AG04450 (cell line): ENCODE results near the gene RELA. TPM values are rescaled to one million over a fixed set of nuclear protein-coding genes. Genes with fewer than 3 reads are reported as not detected.

ENCODE experiments used
- CTCF ChIA-PET: fragments of 300-600, 350-600 bp; formaldehyde crosslinking; extraction: SDS; loops from one replicate; lab custom pipeline; 2022; ENCODE audit warnings: antibody characterized with exemption, inconsistent platforms; lab: Charles Lee
- POLR2A ChIA-PET: fragments of 350-600 bp; formaldehyde crosslinking; extraction: SDS; loops from one replicate; lab custom pipeline; 2021; ENCODE audit warnings: antibody characterized with exemption, inconsistent platforms; lab: Yijun Ruan, JAX
- DNase-seq: peaks from one replicate; pipeline ENCODE4 v3.0.0-alpha.2; 2011; ENCODE audit warnings: low read depth, low spot score
- H3K27ac ChIP-seq: one replicate; pipeline ENCODE4 v1.5.1; 2012; ENCODE audit warnings: low read depth, low read length, control low read depth
- H3K27me3 ChIP-seq: one replicate; pipeline ENCODE4 v1.6.0; 2012; ENCODE audit warnings: low read length; ENCODE audit not compliant: control insufficient read depth, insufficient read depth
- H3K4me3 ChIP-seq: 2 replicates; pipeline ENCODE4 v1.5.1; 2011; ENCODE audit warnings: mild to moderate bottlenecking, low read depth, low read length, control low read depth
- H3K9me3 ChIP-seq: 2 replicates; pipeline ENCODE4 v1.5.1; 2012; ENCODE audit warnings: low read length; ENCODE audit not compliant: control insufficient read depth, insufficient read depth
- polyA plus RNA-seq: library from polyadenylated mRNA; depleted of rRNA; stranded (reverse); fragments of >200 nt; gene quantifications from 2 replicates; pipeline ENCODE4 v1.2.3, GENCODE V29; 2011
- TF ChIP-seq, protein P1 (sequence below): IDR thresholded peaks from 2 replicates; pipeline ENCODE4 v1.5.1; 2011; ENCODE audit warnings: low read depth, low read length, control low read depth, inconsistent platforms

The RELA gene
- polyA plus RNA-seq, 1 experiment, result 23.4 TPM

- CTCF ChIA-PET, result interaction anchor here (0.9 to 1.2 kb wide), 2 partner anchors 11 to 12 kb away, joined by 3 read pairs; no protein-coding TSS in a partner anchor
- no peak overlapping the region for H3K4me3 ChIP-seq
- TF ChIP-seq, protein P1, sequence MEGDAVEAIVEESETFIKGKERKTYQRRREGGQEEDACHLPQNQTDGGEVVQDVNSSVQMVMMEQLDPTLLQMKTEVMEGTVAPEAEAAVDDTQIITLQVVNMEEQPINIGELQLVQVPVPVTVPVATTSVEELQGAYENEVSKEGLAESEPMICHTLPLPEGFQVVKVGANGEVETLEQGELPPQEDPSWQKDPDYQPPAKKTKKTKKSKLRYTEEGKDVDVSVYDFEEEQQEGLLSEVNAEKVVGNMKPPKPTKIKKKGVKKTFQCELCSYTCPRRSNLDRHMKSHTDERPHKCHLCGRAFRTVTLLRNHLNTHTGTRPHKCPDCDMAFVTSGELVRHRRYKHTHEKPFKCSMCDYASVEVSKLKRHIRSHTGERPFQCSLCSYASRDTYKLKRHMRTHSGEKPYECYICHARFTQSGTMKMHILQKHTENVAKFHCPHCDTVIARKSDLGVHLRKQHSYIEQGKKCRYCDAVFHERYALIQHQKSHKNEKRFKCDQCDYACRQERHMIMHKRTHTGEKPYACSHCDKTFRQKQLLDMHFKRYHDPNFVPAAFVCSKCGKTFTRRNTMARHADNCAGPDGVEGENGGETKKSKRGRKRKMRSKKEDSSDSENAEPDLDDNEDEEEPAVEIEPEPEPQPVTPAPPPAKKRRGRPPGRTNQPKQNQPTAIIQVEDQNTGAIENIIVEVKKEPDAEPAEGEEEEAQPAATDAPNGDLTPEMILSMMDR, result peak; percentile 45
- POLR2A ChIA-PET, result no interaction called here
- DNase-seq, result no peak
- no peaks in the 10 kb centered on the region for H3K27me3 ChIP-seq
- no peaks in the 10 kb centered on the region; the same call in 1 of the 2 replicates for H3K9me3 ChIP-seq
- H3K27ac ChIP-seq, result no peak overlapping the region
These were observed 36.9 kb downstream of the RELA start for GRCh38 chr11:65625628-65626342.

DNA sequence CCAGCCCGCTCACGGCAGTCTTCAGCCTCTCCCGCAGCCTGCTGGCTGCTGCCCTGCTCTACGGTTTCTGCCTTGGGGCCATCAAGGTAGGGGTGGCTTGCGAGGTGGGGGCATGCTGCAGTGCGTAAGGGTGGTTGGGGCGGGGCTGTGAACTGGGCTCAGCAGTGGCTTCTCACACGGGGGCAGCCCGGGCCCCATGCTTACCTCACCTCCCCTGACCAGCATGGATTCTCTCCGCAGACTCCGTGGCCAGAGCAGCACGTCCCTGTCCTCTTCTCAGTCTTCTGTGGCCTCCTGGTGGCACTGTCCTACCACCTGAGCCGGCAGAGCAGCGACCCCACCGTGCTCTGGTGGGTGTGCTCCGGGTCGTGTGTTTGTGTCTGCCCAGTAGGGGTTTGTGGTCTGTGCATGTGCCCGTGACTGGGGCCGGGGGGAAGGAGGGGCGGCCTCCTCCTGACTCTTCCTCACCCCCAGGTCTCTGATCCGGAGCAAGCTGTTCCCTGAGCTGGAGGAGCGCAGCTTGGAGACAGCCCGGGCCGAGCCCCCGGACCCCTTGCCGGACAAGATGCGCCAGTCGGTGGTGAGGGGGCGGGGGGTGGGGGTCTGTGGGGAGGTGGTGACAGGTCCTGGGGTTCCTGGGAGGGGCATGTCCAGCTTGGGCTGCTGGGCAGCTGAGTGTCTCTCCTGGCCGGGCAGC is 37.6 kb downstream of the RELA start:
- POLR2A ChIA-PET, result no interaction called here
- H3K27ac ChIP-seq, result no peak overlapping the region
- TF ChIP-seq, protein P1, result no peak
- no peak overlapping the region for H3K4me3 ChIP-seq
- no peak for DNase-seq
- CTCF ChIA-PET, result interaction anchor here (0.9 kb wide), 1 partner anchor 12 kb away, joined by 3 read pairs; no protein-coding TSS in a partner anchor
- no peaks in the 10 kb centered on the region for H3K27me3 ChIP-seq
- H3K9me3 ChIP-seq, result no peaks in the 10 kb centered on the region; the same call in 1 of the 2 replicates

DNA sequence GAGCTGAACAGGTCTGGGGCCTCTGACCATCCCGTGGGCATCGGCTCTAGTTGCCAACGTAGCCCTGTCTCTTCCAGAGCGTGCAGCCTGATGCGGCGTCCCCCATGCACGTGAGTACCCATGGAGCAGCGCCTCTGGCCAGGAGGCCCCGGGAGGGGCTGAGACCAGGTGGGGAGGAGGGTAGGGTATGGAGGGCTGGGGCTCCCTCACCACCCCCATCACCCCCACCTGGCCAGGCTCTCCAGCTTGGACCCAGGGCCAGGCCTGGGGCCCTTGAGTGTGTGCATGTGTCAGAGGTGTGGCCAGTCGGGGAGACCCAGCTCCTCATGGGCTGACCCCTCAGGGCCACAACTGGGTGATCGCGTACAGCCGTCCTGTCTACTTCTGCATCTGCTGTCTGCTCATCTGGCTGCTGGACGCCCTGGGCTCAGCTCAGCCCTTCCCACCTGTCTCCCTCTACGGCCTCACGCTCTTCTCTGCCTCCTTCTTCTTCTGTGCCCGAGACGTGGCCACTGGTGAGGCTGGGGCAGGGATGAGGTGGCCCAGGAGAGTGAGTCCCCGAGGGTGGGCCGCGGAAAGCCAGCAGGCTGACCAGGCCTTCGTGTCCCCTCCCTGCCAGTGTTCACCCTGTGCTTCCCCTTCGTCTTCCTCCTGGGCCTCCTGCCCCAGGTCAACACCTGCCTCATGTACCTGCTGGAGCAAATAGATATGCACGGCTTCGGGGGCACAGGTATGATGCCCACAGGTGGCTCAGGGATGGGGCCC is 38.7 kb downstream of the RELA start:
- CTCF ChIA-PET, result no interaction called here
- H3K9me3 ChIP-seq, result no peaks in the 10 kb centered on the region; the same call in 1 of the 2 replicates
- no peak overlapping the region for H3K27ac ChIP-seq
- TF ChIP-seq, protein P1, result no peak
- no peak for DNase-seq
- POLR2A ChIA-PET, result no interaction called here
- H3K4me3 ChIP-seq, result no peak overlapping the region
- H3K27me3 ChIP-seq, result no peaks in the 10 kb centered on the region

DNA sequence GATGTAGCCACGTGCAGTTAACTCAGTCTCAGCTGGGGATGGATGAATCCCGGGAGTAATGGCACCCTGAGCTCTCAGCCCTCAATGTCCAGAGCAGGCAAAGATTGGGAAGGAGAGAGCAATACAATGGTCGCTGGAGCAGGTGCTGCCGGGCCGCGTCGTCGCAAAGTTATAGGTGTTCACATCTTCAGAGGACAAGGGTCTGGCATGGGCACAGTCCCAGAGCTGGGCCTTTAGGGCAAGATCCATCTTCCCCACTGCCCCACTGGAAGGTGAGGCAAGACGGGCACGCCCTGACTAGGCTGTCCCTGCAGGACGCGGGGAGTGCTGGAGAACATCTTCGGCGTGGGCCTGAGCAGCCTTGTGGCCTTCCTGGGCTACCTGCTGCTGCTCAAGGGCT is 39.5 kb downstream of the RELA start:
- Histone ChIP-seq H3K27me3 (no peaks in the 10 kb centered on the region), H3K27ac (no peak overlapping the region), H3K9me3 (no peaks in the 10 kb centered on the region; the same call in 1 of the 2 replicates), H3K4me3 (no peak overlapping the region)
- ChIA-PET CTCF (interaction anchor here (1.4 kb wide), 1 partner anchor 194 kb away, joined by 5 read pairs; no protein-coding TSS in a partner anchor), POLR2A (interaction anchor here (1.2 kb wide), 1 partner anchor 15 kb away, joined by 4 read pairs; the partner anchor contains the start of gene SIPA1)
- DNase-seq, result no peak
- TF ChIP-seq, protein P1, result no peak
